HCT116 (cell line): ENCODE data around the gene AGGF1. TPM values are rescaled to one million over a fixed set of nuclear protein-coding genes. Genes with fewer than 3 reads are reported as not detected.
A peak's percentile ranks its signal among the peaks of the same experiment; 100 is the strongest.

ENCODE experiments used
- ATAC-seq: fragments of 200-7000 bp; cut with Tn5 transposase; 2 replicates; pipeline ENCODE4 v1.9.1; 2020; ENCODE audit warnings: mild to moderate bottlenecking, moderate library complexity
- BruUV-seq: library from RNA; stranded (reverse); fragments of 400-500 nt; replicated peaks from 2 replicates; lab custom pipeline; 2021; lab: Mats Ljungman, UMichigan
- CTCF ChIA-PET: fragments of 300-600 bp; sonication (Branson Sonifier 250); formaldehyde crosslinking; loops from one replicate; lab custom pipeline; 2021; ENCODE audit warnings: antibody characterized with exemption; lab: Charles Lee
- POLR2A ChIA-PET: fragments of 300-600, 350-600 bp; sonication (Branson Sonifier 250); formaldehyde crosslinking; loops from one replicate; lab custom pipeline; 2021; ENCODE audit warnings: antibody characterized with exemption; lab: Charles Lee
- RAD21 ChIA-PET, 2 experiments: fragments of 300-600 bp; sonication (Branson Sonifier 250); formaldehyde crosslinking; loops; one replicate each; lab custom pipeline; 2023; ENCODE audit warnings: low total read pairs in 2 of 2; ENCODE audit not compliant: uncharacterized antibody in 2 of 2, unreplicated experiment in 2 of 2, low non-redundant PET in 1 of 2; lab: Charles Lee
- DNase-seq: peaks from one replicate; pipeline ENCODE4 v3.0.0-alpha.2; 2010; ENCODE audit warnings: low read depth, low spot score
- H2AFZ ChIP-seq: fragments of 200-600 bp; shearing (Covaris generic), sonication (generic); 2 replicates; pipeline ENCODE4 v1.6.1; 2017; ENCODE audit warnings: low read depth, mixed run types, mixed read lengths, antibody characterized with exemption, low read length; ENCODE audit not compliant: poor library complexity, severe bottlenecking
- H3K27ac ChIP-seq: 2 replicates; pipeline ENCODE4 v1.5.1; 2012; ENCODE audit warnings: low read depth, low read length
- H3K27me3 ChIP-seq: fragments of 200-600 bp; sonication (generic); 2 replicates; pipeline ENCODE4 v1.6.1; 2016; ENCODE audit warnings: mixed run types, low read length, mixed read lengths; ENCODE audit not compliant: insufficient read depth
- H3K36me3 ChIP-seq, 2 experiments: fragments of 200-500 bp in 1 of 2; fragments of 200-600 bp in 1 of 2; sonication (Bioruptor generic) in 1 of 2; sonication (generic) in 1 of 2; 2 replicates each; pipeline versions ENCODE4 v1.5.1 to v1.6.1; 2014 to 2016; ENCODE audit warnings: low read length in 2 of 2, inconsistent platforms in 1 of 2, mixed read lengths in 1 of 2, mixed run types in 1 of 2; ENCODE audit not compliant: insufficient read depth in 2 of 2, control insufficient read depth in 1 of 2
- H3K4me1 ChIP-seq, 2 experiments: fragments of 200-600 bp in 1 of 2; sonication (generic) in 1 of 2; 2 replicates each; pipeline versions ENCODE4 v1.5.1 to v1.6.1; 2012 to 2017; ENCODE audit warnings: low read length in 2 of 2, inconsistent platforms in 1 of 2, mild to moderate bottlenecking in 1 of 2, mixed read lengths in 1 of 2, mixed run types in 1 of 2, moderate library complexity in 1 of 2; ENCODE audit not compliant: insufficient read depth in 2 of 2, control insufficient read depth in 1 of 2
- H3K4me2 ChIP-seq: fragments of 200-600 bp; sonication (generic); 2 replicates; pipeline ENCODE4 v1.6.1; 2017; ENCODE audit warnings: mixed run types, low read length, mixed read lengths
- H3K4me3 ChIP-seq, 2 experiments: fragments of 200-600 bp in 1 of 2; sonication (generic) in 1 of 2; replicated peaks in 1 of 2; 2 replicates each; pipeline ENCODE4 v1.5.1; 2011 to 2016; ENCODE audit warnings: low read length in 2 of 2, control low read depth in 1 of 2, low read depth in 1 of 2, mild to moderate bottlenecking in 1 of 2, mixed read lengths in 1 of 2, mixed run types in 1 of 2
- H3K79me2 ChIP-seq: fragments of 200-600 bp; sonication (generic); 2 replicates; pipeline ENCODE4 v1.6.1; 2017; ENCODE audit warnings: mild to moderate bottlenecking, mixed run types, low read length, moderate library complexity, mixed read lengths; ENCODE audit not compliant: insufficient read depth
- H3K9ac ChIP-seq: fragments of 200-600 bp; sonication (generic); 2 replicates; pipeline ENCODE4 v1.6.1; 2016; ENCODE audit warnings: low read length, mixed read lengths
- H3K9me2 ChIP-seq: fragments of 200-600 bp; sonication (generic), shearing (Covaris generic); 2 replicates; pipeline ENCODE4 v1.6.1; 2017; ENCODE audit warnings: mixed run types, mild to moderate bottlenecking, moderate library complexity; ENCODE audit not compliant: insufficient read depth
- H3K9me3 ChIP-seq, 2 experiments: fragments of 200-500 bp in 1 of 2; fragments of 200-600 bp in 1 of 2; sonication (Bioruptor generic) in 1 of 2; sonication (generic) in 1 of 2; 2 replicates each; pipeline ENCODE4 v1.6.1; 2014 to 2017; ENCODE audit warnings: low read length in 2 of 2, mixed read lengths in 2 of 2, inconsistent platforms in 1 of 2, low read depth in 1 of 2, mild to moderate bottlenecking in 1 of 2, mixed run types in 1 of 2, moderate library complexity in 1 of 2; ENCODE audit not compliant: control insufficient read depth in 1 of 2, insufficient read depth in 1 of 2
- H4K20me1 ChIP-seq: fragments of 200-600 bp; sonication (generic), shearing (Covaris generic); 2 replicates; pipeline ENCODE4 v1.6.1; 2017; ENCODE audit warnings: mixed run types, mild to moderate bottlenecking, moderate library complexity; ENCODE audit not compliant: insufficient read depth
- CBX3 ChIP-seq: IDR thresholded peaks from 2 replicates; pipeline ENCODE4 v1.6.1; 2012; ENCODE audit warnings: low read depth
- CEBPB ChIP-seq: IDR thresholded peaks from 2 replicates; pipeline ENCODE4 v1.6.1; 2012; ENCODE audit warnings: low read depth
- EGR1 ChIP-seq: IDR thresholded peaks from 2 replicates; pipeline ENCODE4 v1.6.1; 2012; ENCODE audit warnings: low read depth
- ELF1 ChIP-seq: IDR thresholded peaks from 2 replicates; pipeline ENCODE4 v1.6.1; 2012; ENCODE audit warnings: low read depth, borderline replicate concordance
- EZH2phosphoT487 ChIP-seq: fragments of 200-600 bp; IDR thresholded peaks from 2 replicates; pipeline ENCODE4 v1.6.1; 2018; ENCODE audit warnings: antibody characterized with exemption, borderline replicate concordance
- FOSL1 ChIP-seq: IDR thresholded peaks from 2 replicates; pipeline ENCODE4 v1.6.1; 2012; ENCODE audit warnings: low read depth
- JUND ChIP-seq: IDR thresholded peaks from 2 replicates; pipeline ENCODE4 v1.6.1; 2012
- POLR2AphosphoS5 ChIP-seq: IDR thresholded peaks from 2 replicates; pipeline ENCODE4 v1.6.1; 2011; ENCODE audit warnings: mild to moderate bottlenecking, low read depth, low read length, moderate library complexity
- SIN3A ChIP-seq: IDR thresholded peaks from 2 replicates; pipeline ENCODE4 v1.6.1; 2012; ENCODE audit warnings: low read depth
- YY1 ChIP-seq: IDR thresholded peaks from 2 replicates; pipeline ENCODE4 v1.6.1; 2011; ENCODE audit warnings: low read length, low read depth, moderate library complexity, mild to moderate bottlenecking; ENCODE audit not compliant: insufficient replicate concordance; ENCODE audit errors: extremely low read depth
- ZFX ChIP-seq: fragments of 450-650 bp; IDR thresholded peaks from 2 replicates; pipeline ENCODE4 v1.6.1; 2017
- ZNF274 ChIP-seq: fragments of 200-500 bp; sonication (Bioruptor generic); IDR thresholded peaks from 2 replicates; pipeline ENCODE4 v1.6.1; 2014; ENCODE audit warnings: mild to moderate bottlenecking, low read depth, low read length, inconsistent platforms
- intact Hi-C: fragments of 100-400 bp; cut with micrococcal nuclease; formaldehyde crosslinking; loops from 2 replicates; pipeline ENCODE4 v1.10.0; 2022
- total RNA-seq: library from RNA; stranded (reverse); gene quantifications from one replicate; pipeline ENCODE4 v1.2.1, GENCODE V29; 2021; ENCODE audit not compliant: unreplicated experiment
- TF ChIP-seq, protein P1 (sequence below): IDR thresholded peaks from 2 replicates; pipeline ENCODE4 v1.6.1; 2011; ENCODE audit warnings: mild to moderate bottlenecking, low read length, moderate library complexity; ENCODE audit not compliant: insufficient replicate concordance; ENCODE audit errors: extremely low read depth
- TF ChIP-seq, protein P2 (sequence below), 3 experiments: fragments of 200-600 bp in 1 of 3; sonication (generic) in 1 of 3; IDR thresholded peaks in 2 of 3; conservative IDR thresholded peaks in 1 of 3; 2 replicates each; pipeline ENCODE4 v1.5.1; 2012 to 2017; ENCODE audit warnings: low read depth in 2 of 3, low read length in 2 of 3, antibody characterized with exemption in 1 of 3, borderline replicate concordance in 1 of 3, control low read depth in 1 of 3, mild to moderate bottlenecking in 1 of 3, mixed read lengths in 1 of 3, mixed run types in 1 of 3, moderate library complexity in 1 of 3; ENCODE audit not compliant: insufficient read depth in 1 of 3

Gene AGGF1
- total RNA-seq, 1 experiment from 2014 or later: 22.2 TPM

DNA sequence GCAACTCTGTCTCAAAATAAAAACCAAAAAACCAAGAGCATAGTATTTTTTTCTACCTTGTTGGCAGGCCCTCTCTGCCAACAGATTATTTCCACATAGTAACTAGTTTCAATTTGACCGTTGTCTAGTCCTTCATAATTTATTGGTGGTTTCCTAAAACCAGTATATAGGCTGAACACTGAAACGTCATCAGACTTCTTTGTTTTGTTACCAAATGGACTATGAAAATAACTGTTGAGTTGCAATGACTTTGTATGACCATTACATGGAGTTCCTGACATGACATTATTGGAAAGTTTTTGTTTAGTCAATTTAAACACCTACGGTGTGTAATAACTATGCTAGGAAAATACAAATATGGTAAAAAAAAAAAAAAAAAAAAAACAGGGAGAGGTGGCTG, 1.7 kb downstream of the AGGF1 start:
- no peak overlapping the region for H3K27ac ChIP-seq
- BruUV-seq: no TSS peak

More for the DNA sequence above, 1.7 kb downstream of the AGGF1 start:
- TF ChIP-seq CBX3 (no peak), POLR2AphosphoS5 (no peak), FOSL1 (no peak), YY1 (no peak), EZH2phosphoT487 (no peak), ELF1 (no peak), ZFX (no peak), CEBPB (no peak), ZNF274 (no peak), SIN3A (no peak), JUND (no peak), EGR1 (no peak)
- TF ChIP-seq, protein P1, sequence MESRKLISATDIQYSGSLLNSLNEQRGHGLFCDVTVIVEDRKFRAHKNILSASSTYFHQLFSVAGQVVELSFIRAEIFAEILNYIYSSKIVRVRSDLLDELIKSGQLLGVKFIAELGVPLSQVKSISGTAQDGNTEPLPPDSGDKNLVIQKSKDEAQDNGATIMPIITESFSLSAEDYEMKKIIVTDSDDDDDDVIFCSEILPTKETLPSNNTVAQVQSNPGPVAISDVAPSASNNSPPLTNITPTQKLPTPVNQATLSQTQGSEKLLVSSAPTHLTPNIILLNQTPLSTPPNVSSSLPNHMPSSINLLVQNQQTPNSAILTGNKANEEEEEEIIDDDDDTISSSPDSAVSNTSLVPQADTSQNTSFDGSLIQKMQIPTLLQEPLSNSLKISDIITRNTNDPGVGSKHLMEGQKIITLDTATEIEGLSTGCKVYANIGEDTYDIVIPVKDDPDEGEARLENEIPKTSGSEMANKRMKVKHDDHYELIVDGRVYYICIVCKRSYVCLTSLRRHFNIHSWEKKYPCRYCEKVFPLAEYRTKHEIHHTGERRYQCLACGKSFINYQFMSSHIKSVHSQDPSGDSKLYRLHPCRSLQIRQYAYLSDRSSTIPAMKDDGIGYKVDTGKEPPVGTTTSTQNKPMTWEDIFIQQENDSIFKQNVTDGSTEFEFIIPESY: no peak
- TF ChIP-seq, protein P2, sequence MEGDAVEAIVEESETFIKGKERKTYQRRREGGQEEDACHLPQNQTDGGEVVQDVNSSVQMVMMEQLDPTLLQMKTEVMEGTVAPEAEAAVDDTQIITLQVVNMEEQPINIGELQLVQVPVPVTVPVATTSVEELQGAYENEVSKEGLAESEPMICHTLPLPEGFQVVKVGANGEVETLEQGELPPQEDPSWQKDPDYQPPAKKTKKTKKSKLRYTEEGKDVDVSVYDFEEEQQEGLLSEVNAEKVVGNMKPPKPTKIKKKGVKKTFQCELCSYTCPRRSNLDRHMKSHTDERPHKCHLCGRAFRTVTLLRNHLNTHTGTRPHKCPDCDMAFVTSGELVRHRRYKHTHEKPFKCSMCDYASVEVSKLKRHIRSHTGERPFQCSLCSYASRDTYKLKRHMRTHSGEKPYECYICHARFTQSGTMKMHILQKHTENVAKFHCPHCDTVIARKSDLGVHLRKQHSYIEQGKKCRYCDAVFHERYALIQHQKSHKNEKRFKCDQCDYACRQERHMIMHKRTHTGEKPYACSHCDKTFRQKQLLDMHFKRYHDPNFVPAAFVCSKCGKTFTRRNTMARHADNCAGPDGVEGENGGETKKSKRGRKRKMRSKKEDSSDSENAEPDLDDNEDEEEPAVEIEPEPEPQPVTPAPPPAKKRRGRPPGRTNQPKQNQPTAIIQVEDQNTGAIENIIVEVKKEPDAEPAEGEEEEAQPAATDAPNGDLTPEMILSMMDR (IDR thresholded peaks at IDR 0.05 in 2 of 3, conservative IDR thresholded peaks at IDR 0.05 in 1 of 3; ENCODE audit: borderline replicate concordance in 1 of 3, insufficient read depth in 1 of 3, low read depth in 2 of 3, low read length in 2 of 3): no peak
- DNase-seq: no peak
- no peak overlapping the region for H3K9ac ChIP-seq
- CTCF ChIA-PET: no interaction called here
- POLR2A ChIA-PET: no interaction called here
- no peaks in the 10 kb centered on the region for H3K27me3 ChIP-seq
- RAD21 ChIA-PET: no interaction called here
- peaks cover 3 to 19% of the 10 kb centered on the region in 2 experiments; a peak in 2 of 4 replicates for H3K9me3 ChIP-seq
- peaks cover 28% of the 10 kb centered on the region for H3K79me2 ChIP-seq
- no peaks in the 10 kb centered on the region for H4K20me1 ChIP-seq
- H3K4me1 ChIP-seq: peaks cover 9 to 18% of the 10 kb centered on the region in 2 experiments; a peak in 3 of 4 replicates
- H3K36me3 ChIP-seq: peaks cover 14 to 17% of the 10 kb centered on the region in 2 experiments; a peak in 3 of 4 replicates
- H3K4me3 ChIP-seq: peak overlapping the region in 1 of 2 experiments; percentile 83; a peak in 3 of 4 replicates
- ATAC-seq: no peak
- peak overlapping the region; percentile 79 for H3K4me2 ChIP-seq
- intact Hi-C loops: no loop called here
- no peak overlapping the region for H2AFZ ChIP-seq
- no peaks in the 10 kb centered on the region for H3K9me2 ChIP-seq
